Choroid plexus epithelial cell (primary cell): ENCODE measurements around the gene RMND5B.
A peak's percentile ranks its signal among the peaks of the same experiment; 100 is the strongest.

ENCODE experiments used
- DNase-seq: peaks from one replicate; pipeline ENCODE4 v3.0.0-alpha.2; 2010; ENCODE audit warnings: low read depth
- H3K4me3 ChIP-seq: 2 replicates; pipeline ENCODE4 v1.5.1; 2011; ENCODE audit warnings: low read depth, mild to moderate bottlenecking, control low read depth, low read length, moderate library complexity
- CTCF ChIP-seq: conservative IDR thresholded peaks from 2 replicates; pipeline ENCODE4 v1.5.1; 2011; ENCODE audit warnings: low read depth, mild to moderate bottlenecking, control low read depth, inconsistent platforms, low read length, moderate library complexity

RMND5B gene

GRCh38 chr5:178162481-178162880 lies 31.7 kb downstream of the RMND5B start:
- no peak for TF ChIP-seq CTCF
- DNase-seq: no peak
- no peak overlapping the region for H3K4me3 ChIP-seq

- H3K4me3 ChIP-seq: no peak overlapping the region
- peak; percentile 99 for TF ChIP-seq CTCF
- peak; percentile 75 for DNase-seq
Observed at GRCh38 chr5:178163772-178164735, 33.2 kb downstream of the RMND5B start.

- no peak for TF ChIP-seq CTCF
- H3K4me3 ChIP-seq: no peak overlapping the region
- DNase-seq: no peak
Observed at GRCh38 chr5:178165581-178165980, 34.8 kb downstream of the RMND5B start.

GRCh38 chr5:178170455-178170854 lies 39.6 kb downstream of the RMND5B start:
- H3K4me3 ChIP-seq: no peak overlapping the region
- no peak for TF ChIP-seq CTCF
- DNase-seq: no peak

- no peak for TF ChIP-seq CTCF
- DNase-seq: no peak
- H3K4me3 ChIP-seq: no peak overlapping the region
Observed at GRCh38 chr5:178174456-178174855, 43.6 kb downstream of the RMND5B start.

- TF ChIP-seq CTCF: no peak
- no peak overlapping the region for H3K4me3 ChIP-seq
- DNase-seq: no peak
Observed at GRCh38 chr5:178176791-178177190, 46.0 kb downstream of the RMND5B start.

- no peak for DNase-seq
- H3K4me3 ChIP-seq: no peak overlapping the region
- TF ChIP-seq CTCF: no peak
Observed at GRCh38 chr5:178177569-178177968, 46.8 kb downstream of the RMND5B start.
